ENCODE data around the gene VASH2. TPM values are rescaled to one million over a fixed set of nuclear protein-coding genes. Genes with fewer than 3 reads are reported as not detected.

Gene VASH2
- total and polyA plus RNA-seq, 4 experiments from 2014 or later: 0.11 TPM; not detected in 3

DNA sequence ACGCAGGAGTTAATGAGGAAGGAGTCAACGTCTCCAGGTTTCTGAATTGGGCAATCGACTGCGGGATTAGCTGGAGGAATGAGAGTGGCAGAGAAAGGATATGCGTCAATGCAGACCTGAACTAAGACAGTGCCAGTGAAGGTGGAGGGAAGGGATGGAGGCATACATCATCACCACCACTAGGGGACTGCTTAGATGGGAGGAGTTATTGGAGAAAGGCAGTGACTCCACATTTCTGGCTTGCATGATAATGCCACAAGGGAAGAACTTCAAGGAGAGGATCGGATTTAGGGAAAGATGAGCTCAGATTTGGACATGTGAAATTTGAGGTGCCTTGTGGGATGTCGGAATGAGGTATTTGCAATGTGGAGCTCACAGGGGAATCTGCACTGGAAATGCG, 17.5 kb downstream of the VASH2 start:
- Histone ChIP-seq H3K4me3 (ENCODE audit: low read length in 2 of 2) (no peak overlapping the region), H3K36me3 (ENCODE audit: insufficient read depth, low read length) (no peaks in the 10 kb centered on the region), H3K27ac (ENCODE audit: low read depth, low read length) (no peak overlapping the region), H3K27me3 (ENCODE audit: insufficient read depth, low read length) (no peaks in the 10 kb centered on the region), H3K9me3 (ENCODE audit: control insufficient read depth in 1 of 2, low read length in 2 of 2) (no peaks in the 10 kb centered on the region), H3K4me1 (ENCODE audit: insufficient read depth, low read length) (no peaks in the 10 kb centered on the region)
- peaks cover 0 to 2% (median 0%) of the 10 kb centered on the region in 4 donors for H3K4me1 Mint-ChIP-seq
- peaks cover 9 to 21% of the 10 kb centered on the region in 2 donors for H3K27me3 Mint-ChIP-seq
- H3K9me3 Mint-ChIP-seq: peaks cover 0 to 2% (median 0%) of the 10 kb centered on the region in 8 donors
- ChIA-PET POLR2A (ENCODE audit: partially characterized antibody) (interaction anchor here (1.1 kb wide), 1 partner anchor 110 kb away, joined by 3 read pairs; the partner anchor contains the start of gene FLVCR1), CTCF (ENCODE audit: partially characterized antibody) (interaction anchor here (1.5 kb wide), 1 partner anchor 17 kb away, joined by 3 read pairs; no protein-coding TSS in a partner anchor)
- intact Hi-C loops (cut with micrococcal nuclease): no loop called here
- no peak for DNase-seq
- H3K27ac Mint-ChIP-seq: no peak overlapping the region
- no peaks in the 10 kb centered on the region for H3K36me3 Mint-ChIP-seq
- H3K4me3 Mint-ChIP-seq: no peak overlapping the region

DNA sequence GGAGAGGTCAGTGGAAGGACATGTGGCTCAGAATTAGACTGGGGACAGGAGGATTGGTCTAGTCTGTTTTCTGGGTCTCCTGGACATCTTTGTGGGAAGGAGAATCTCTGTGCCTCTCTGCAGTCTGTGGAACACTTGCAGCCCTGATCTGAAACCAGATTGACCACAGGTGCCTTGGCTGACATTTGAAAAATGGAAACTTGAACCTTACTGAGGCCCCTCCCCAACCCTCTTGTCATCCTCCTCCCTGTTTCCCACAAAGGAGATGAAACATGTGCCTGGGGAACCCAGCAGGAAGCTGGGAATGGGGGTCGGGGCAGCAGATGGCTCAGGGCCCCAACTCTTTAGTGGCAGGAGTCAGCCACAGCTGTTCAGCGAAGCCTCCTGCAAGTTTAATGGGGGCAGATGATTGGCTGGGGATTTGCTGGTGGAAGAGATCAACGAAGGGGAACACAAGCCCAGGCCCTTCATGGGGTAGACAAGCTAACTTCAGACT, 18.1 kb downstream of the VASH2 start:
- intact Hi-C loops (cut with micrococcal nuclease): no loop called here
- Histone ChIP-seq H3K4me3 (ENCODE audit: low read length in 2 of 2) (no peak overlapping the region), H3K4me1 (ENCODE audit: insufficient read depth, low read length) (no peaks in the 10 kb centered on the region), H3K27ac (ENCODE audit: low read depth, low read length) (no peak overlapping the region), H3K36me3 (ENCODE audit: insufficient read depth, low read length) (no peaks in the 10 kb centered on the region), H3K27me3 (ENCODE audit: insufficient read depth, low read length) (no peaks in the 10 kb centered on the region), H3K9me3 (ENCODE audit: control insufficient read depth in 1 of 2, low read length in 2 of 2) (no peaks in the 10 kb centered on the region)
- Mint-ChIP-seq H3K27me3 (peaks cover 9 to 21% of the 10 kb centered on the region in 2 donors), H3K27ac (peak overlapping the region in 1 of 7 donors; percentile 1), H3K36me3 (no peaks in the 10 kb centered on the region), H3K4me3 (no peak overlapping the region), H3K9me3 (peaks cover 0 to 2% (median 0%) of the 10 kb centered on the region in 8 donors), H3K4me1 (peaks cover 0 to 2% (median 0%) of the 10 kb centered on the region in 4 donors)
- DNase-seq: no peak
- ChIA-PET CTCF (ENCODE audit: partially characterized antibody) (interaction anchor here (0.8 kb wide), 1 partner anchor 11 kb away, joined by 3 read pairs; no protein-coding TSS in a partner anchor), POLR2A (ENCODE audit: partially characterized antibody) (interaction anchor here (1.1 kb wide), 1 partner anchor 110 kb away, joined by 3 read pairs; the partner anchor contains the start of gene FLVCR1)

DNA sequence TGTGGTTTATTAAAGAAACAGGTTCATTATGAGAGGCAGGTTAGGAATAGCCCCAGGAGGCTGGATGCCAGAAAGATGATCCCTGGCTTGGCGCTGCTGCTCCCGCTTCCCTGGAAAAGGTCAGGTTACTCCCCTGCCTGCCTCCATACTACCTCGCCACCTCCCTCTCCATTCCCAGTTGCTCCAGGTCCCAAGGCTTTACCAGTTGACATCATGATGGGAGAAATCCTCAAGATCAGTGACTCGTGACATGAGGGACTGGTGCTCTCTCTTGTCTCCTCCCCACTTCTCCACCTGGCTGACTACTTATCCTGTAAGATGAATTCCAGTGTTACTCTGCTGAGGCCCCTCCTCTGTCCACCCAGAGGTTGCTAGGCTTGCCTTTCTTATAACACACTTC, 19.7 kb downstream of the VASH2 start:
- no peak overlapping the region for H3K4me3 Mint-ChIP-seq
- CTCF ChIA-PET (ENCODE audit: partially characterized antibody): no interaction called here
- peaks cover 0 to 2% (median 0%) of the 10 kb centered on the region in 4 donors for H3K4me1 Mint-ChIP-seq
- H3K9me3 ChIP-seq (ENCODE audit: control insufficient read depth in 1 of 2, low read length in 2 of 2): no peaks in the 10 kb centered on the region
- H3K27ac ChIP-seq (ENCODE audit: low read depth, low read length): no peak overlapping the region
- H3K9me3 Mint-ChIP-seq: peaks cover 0 to 2% (median 0%) of the 10 kb centered on the region in 8 donors
- no peak overlapping the region for H3K4me3 ChIP-seq (ENCODE audit: low read length in 2 of 2)
- DNase-seq: no peak
- H3K27me3 ChIP-seq (ENCODE audit: insufficient read depth, low read length): no peaks in the 10 kb centered on the region
- peaks cover 8 to 22% of the 10 kb centered on the region in 2 donors for H3K27me3 Mint-ChIP-seq
- no peaks in the 10 kb centered on the region for H3K36me3 ChIP-seq (ENCODE audit: insufficient read depth, low read length)
- intact Hi-C loops (cut with micrococcal nuclease): no loop called here
- POLR2A ChIA-PET (ENCODE audit: partially characterized antibody): no interaction called here
- no peaks in the 10 kb centered on the region for H3K36me3 Mint-ChIP-seq
- no peak overlapping the region for H3K27ac Mint-ChIP-seq
- H3K4me1 ChIP-seq (ENCODE audit: insufficient read depth, low read length): no peaks in the 10 kb centered on the region

DNA sequence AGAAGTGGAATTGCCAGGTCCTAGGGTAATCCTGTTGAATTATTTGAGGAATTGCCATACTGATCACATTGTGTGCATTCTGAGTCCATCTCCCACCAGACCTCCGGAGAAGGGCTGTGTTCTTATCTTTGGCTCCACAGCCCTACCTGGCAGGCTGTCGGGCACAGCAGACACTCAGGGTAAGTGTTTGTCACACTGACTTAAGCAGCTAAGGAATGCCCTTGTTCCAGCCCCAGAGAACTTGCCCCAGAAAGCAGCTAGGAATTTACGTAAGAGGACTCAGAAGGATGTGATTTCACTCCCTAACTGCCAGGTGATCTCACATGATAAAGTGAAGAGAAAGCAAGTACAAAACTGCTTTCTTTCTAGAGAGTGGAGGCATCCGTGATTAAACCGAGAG, 21.0 kb downstream of the VASH2 start:
- H3K27me3 ChIP-seq (ENCODE audit: insufficient read depth, low read length): no peaks in the 10 kb centered on the region
- H3K9me3 ChIP-seq (ENCODE audit: control insufficient read depth in 1 of 2, low read length in 2 of 2): no peaks in the 10 kb centered on the region
- H3K36me3 ChIP-seq (ENCODE audit: insufficient read depth, low read length): no peaks in the 10 kb centered on the region
- Mint-ChIP-seq H3K27me3 (peaks cover 6 to 25% of the 10 kb centered on the region in 2 donors), H3K9me3 (peaks cover 0 to 2% (median 0%) of the 10 kb centered on the region in 8 donors), H3K27ac (no peak overlapping the region), H3K4me3 (no peak overlapping the region), H3K36me3 (no peaks in the 10 kb centered on the region), H3K4me1 (peaks cover 0 to 5% (median under 1%) of the 10 kb centered on the region in 4 donors)
- CTCF ChIA-PET (ENCODE audit: partially characterized antibody): interaction anchor here (1.9 kb wide), 1 partner anchor 25 kb away, joined by 6 read pairs; no protein-coding TSS in a partner anchor
- intact Hi-C loops (cut with micrococcal nuclease): no loop called here
- no peak overlapping the region for H3K27ac ChIP-seq (ENCODE audit: low read depth, low read length)
- POLR2A ChIA-PET (ENCODE audit: partially characterized antibody): no interaction called here
- H3K4me1 ChIP-seq (ENCODE audit: insufficient read depth, low read length): no peaks in the 10 kb centered on the region
- H3K4me3 ChIP-seq (ENCODE audit: low read length in 2 of 2): no peak overlapping the region
- DNase-seq: no peak

DNA sequence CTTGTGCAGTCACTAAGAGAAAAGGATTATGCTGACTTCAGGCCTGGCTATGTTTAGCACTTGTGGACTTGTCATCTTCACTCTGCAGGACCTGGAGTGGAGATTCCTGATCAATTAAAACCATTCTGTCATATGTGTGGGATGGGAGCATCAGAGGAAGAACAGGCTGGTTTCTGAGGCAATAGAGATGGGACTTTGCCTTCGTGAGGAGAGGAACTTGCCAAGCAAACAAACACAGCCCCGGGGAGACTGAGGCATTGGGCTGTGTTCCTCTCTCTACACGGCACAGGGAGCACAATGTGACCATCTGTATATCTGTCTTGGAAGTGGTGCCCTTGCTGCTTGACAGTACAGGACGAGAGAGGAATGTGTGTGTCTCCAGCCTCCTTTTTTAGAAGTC, 23.1 kb downstream of the VASH2 start:
- no peak overlapping the region for H3K27ac ChIP-seq (ENCODE audit: low read depth, low read length)
- peaks cover 9% of the 10 kb centered on the region for H3K4me1 ChIP-seq (ENCODE audit: insufficient read depth, low read length)
- Mint-ChIP-seq H3K27ac (no peak overlapping the region), H3K4me1 (peaks cover 0 to 15% (median 0%) of the 10 kb centered on the region in 4 donors), H3K9me3 (no peaks in the 10 kb centered on the region), H3K36me3 (no peaks in the 10 kb centered on the region), H3K27me3 (peaks cover 2 to 19% of the 10 kb centered on the region in 2 donors), H3K4me3 (no peak overlapping the region)
- no peak for DNase-seq
- no peak overlapping the region for H3K4me3 ChIP-seq (ENCODE audit: low read length in 2 of 2)
- POLR2A ChIA-PET (ENCODE audit: partially characterized antibody): no interaction called here
- H3K9me3 ChIP-seq (ENCODE audit: control insufficient read depth in 1 of 2, low read length in 2 of 2): no peaks in the 10 kb centered on the region
- CTCF ChIA-PET (ENCODE audit: partially characterized antibody): no interaction called here
- no peaks in the 10 kb centered on the region for H3K27me3 ChIP-seq (ENCODE audit: insufficient read depth, low read length)
- intact Hi-C loops (cut with micrococcal nuclease): no loop called here
- no peaks in the 10 kb centered on the region for H3K36me3 ChIP-seq (ENCODE audit: insufficient read depth, low read length)

DNA sequence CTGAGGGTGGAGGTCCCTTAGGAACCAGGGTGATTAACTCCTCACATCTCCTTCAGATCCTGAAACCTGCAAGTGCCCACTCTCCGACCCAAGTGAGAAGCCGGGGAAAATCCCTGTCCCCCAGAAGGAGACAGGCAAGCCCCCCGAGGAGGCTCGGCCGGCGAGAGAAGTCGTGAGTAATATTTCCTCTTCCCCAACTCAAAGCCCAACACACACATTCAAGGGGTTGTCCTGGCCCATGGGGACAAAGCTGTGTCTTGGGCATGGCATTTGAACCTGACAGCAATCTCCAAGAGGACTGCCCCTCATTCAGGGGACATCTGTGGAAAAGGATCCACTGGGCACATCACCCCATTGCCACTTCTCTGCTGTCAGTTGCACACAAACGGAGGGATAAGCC, 23.6 kb downstream of the VASH2 start:
- DNase-seq: no peak
- no peak overlapping the region for H3K27ac ChIP-seq (ENCODE audit: low read depth, low read length)
- H3K36me3 ChIP-seq (ENCODE audit: insufficient read depth, low read length): no peaks in the 10 kb centered on the region
- no peak overlapping the region for H3K4me3 ChIP-seq (ENCODE audit: low read length in 2 of 2)
- H3K9me3 ChIP-seq (ENCODE audit: control insufficient read depth in 1 of 2, low read length in 2 of 2): no peaks in the 10 kb centered on the region
- Mint-ChIP-seq H3K36me3 (no peaks in the 10 kb centered on the region), H3K9me3 (no peaks in the 10 kb centered on the region), H3K4me3 (no peak overlapping the region), H3K27me3 (peaks cover 7 to 23% of the 10 kb centered on the region in 2 donors), H3K27ac (no peak overlapping the region), H3K4me1 (peaks cover 0 to 19% (median 1%) of the 10 kb centered on the region in 4 donors)
- ChIA-PET CTCF (ENCODE audit: partially characterized antibody) (no interaction called here), POLR2A (ENCODE audit: partially characterized antibody) (no interaction called here)
- peaks cover 9% of the 10 kb centered on the region for H3K4me1 ChIP-seq (ENCODE audit: insufficient read depth, low read length)
- intact Hi-C loops (cut with micrococcal nuclease): no loop called here
- H3K27me3 ChIP-seq (ENCODE audit: insufficient read depth, low read length): no peaks in the 10 kb centered on the region

DNA sequence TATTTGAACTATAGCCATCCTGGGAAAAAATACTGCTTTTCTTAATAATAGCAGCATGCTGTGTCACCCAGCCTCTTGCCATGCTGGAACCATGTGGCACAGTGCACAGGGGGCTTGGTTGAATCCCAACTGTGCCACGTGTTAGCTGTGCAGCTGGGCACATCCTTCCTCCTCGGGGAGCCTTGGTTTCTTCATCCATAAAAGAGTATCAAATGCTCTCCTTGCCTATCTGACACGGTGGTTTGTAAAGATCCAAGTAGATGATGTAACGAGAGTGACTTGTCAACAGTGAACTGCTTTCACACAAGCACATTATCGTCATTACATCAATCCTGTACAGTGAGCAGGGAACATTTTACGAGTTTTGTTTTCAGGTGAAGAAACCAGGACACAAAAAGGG, 24.4 kb downstream of the VASH2 start:
- no peak for DNase-seq
- no peak overlapping the region for H3K4me3 Mint-ChIP-seq
- no peaks in the 10 kb centered on the region for H3K36me3 ChIP-seq (ENCODE audit: insufficient read depth, low read length)
- no peak overlapping the region for H3K27ac Mint-ChIP-seq
- CTCF ChIA-PET (ENCODE audit: partially characterized antibody): no interaction called here
- no peaks in the 10 kb centered on the region for H3K27me3 ChIP-seq (ENCODE audit: insufficient read depth, low read length)
- peaks cover 9 to 23% of the 10 kb centered on the region in 2 donors for H3K27me3 Mint-ChIP-seq
- POLR2A ChIA-PET (ENCODE audit: partially characterized antibody): no interaction called here
- H3K9me3 ChIP-seq (ENCODE audit: control insufficient read depth in 1 of 2, low read length in 2 of 2): no peaks in the 10 kb centered on the region
- intact Hi-C loops (cut with micrococcal nuclease): no loop called here
- H3K9me3 Mint-ChIP-seq: no peaks in the 10 kb centered on the region
- peaks cover 9% of the 10 kb centered on the region for H3K4me1 ChIP-seq (ENCODE audit: insufficient read depth, low read length)
- no peak overlapping the region for H3K4me3 ChIP-seq (ENCODE audit: low read length in 2 of 2)
- no peaks in the 10 kb centered on the region for H3K36me3 Mint-ChIP-seq
- peaks cover 0 to 26% (median 4%) of the 10 kb centered on the region in 4 donors for H3K4me1 Mint-ChIP-seq
- no peak overlapping the region for H3K27ac ChIP-seq (ENCODE audit: low read depth, low read length)
